ENCODE measurements around the gene XRCC1. TPM values are rescaled to one million over a fixed set of nuclear protein-coding genes. Genes with fewer than 3 reads are reported as not detected.

XRCC1 gene
- total and polyA plus RNA-seq, 2 donors from 2014 or later = 19.3 to 24.5 TPM

DNA sequence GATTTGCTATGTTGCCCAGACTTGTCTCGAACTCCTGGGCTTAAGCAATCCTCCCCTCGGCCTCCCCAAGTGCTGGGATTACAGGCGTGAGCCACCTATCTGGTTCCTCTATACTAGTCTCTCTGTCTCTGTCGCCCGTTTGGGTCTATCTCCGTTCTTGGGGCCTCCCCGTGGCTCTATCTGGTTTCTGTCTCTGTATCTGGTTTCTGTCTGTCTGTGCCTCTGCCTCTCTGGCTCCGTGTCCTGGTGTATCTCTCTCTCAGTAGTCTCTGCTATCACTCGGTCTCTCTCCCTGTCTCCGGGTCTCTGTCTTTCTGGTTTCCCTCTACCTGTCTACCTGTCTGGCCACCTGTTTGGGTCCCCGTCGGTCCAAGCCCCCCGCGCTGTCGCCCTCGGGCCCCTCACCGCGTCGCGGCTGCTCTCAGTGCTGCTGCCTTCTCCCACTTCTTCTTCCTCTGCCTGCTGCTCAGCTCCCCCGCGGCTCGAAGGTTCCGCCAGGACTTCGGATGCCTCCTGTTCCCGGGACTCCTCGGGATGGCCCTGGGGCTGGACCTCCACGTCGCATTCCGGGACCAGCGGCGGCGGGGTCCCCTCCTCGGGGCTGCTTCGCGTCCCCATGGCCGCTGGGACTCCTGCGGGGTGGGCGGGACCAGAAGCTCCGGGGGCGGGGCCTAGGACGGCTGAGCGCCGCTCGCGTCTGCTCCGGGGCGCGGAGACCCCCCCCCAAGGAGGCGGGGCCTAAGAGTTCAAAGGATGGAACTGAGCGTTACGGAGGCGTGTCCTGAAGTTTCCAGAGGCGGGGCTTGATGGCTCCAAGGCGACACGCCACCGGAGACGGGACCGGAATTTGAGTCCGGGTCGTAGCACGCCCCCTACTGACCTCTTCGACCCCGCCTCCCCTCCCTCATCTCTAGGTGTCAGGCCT is 71.6 kb downstream of the XRCC1 start:
- Histone ChIP-seq H3K4me1 (ENCODE audit: control insufficient read depth in 2 of 3, insufficient read depth in 2 of 3, low read depth in 1 of 3, low read length in 3 of 3) (peaks cover 0 to 16% (median 3%) of the 10 kb centered on the region in 3 donors), H3K36me3 (ENCODE audit: control insufficient read depth in 2 of 3, insufficient read depth in 3 of 3, low read length in 3 of 3) (peaks cover 2 to 6% (median 2%) of the 10 kb centered on the region in 3 donors), H3K27me3 (ENCODE audit: control insufficient read depth, insufficient read depth, low read length) (peaks cover 3% of the 10 kb centered on the region), H3K4me3 (ENCODE audit: low read length in 3 of 3) (peak overlapping the region; percentile 68 to 92 (median 87)), H3K9me3 (ENCODE audit: control insufficient read depth in 2 of 3, insufficient read depth in 1 of 3, low read length in 3 of 3) (no peaks in the 10 kb centered on the region), H3K27ac (ENCODE audit: low read depth in 2 of 2, low read length in 2 of 2) (peak overlapping the region; percentile 72 to 90), H3K9ac (ENCODE audit: low read length in 3 of 3) (peak overlapping the region; percentile 47 to 96 (median 94))
- DNase-seq (peak; percentile 97 to 99 (median 98)), FAIRE-seq (no peak)
- intact Hi-C loops (cut with DNase I) = no loop called here
- no peak for TF ChIP-seq CTCF (IDR thresholded peaks at IDR 0.05; ENCODE audit: borderline replicate concordance, extremely low read depth, insufficient read depth)

- DNase-seq (no peak), FAIRE-seq (no peak)
- intact Hi-C loops (cut with DNase I) = no loop called here
- peak overlapping the region in 1 of 3 donors; percentile 34 for H3K9ac ChIP-seq (ENCODE audit: low read length in 3 of 3)
- peaks cover 3% of the 10 kb centered on the region for H3K27me3 ChIP-seq (ENCODE audit: control insufficient read depth, insufficient read depth, low read length)
- no peak for TF ChIP-seq CTCF (IDR thresholded peaks at IDR 0.05; ENCODE audit: borderline replicate concordance, extremely low read depth, insufficient read depth)
- H3K27ac ChIP-seq (ENCODE audit: low read depth in 2 of 2, low read length in 2 of 2) = no peak overlapping the region
- H3K36me3 ChIP-seq (ENCODE audit: control insufficient read depth in 2 of 3, insufficient read depth in 3 of 3, low read length in 3 of 3) = no peaks in the 10 kb centered on the region
- peaks cover 0 to 16% (median 3%) of the 10 kb centered on the region in 3 donors for H3K4me1 ChIP-seq (ENCODE audit: control insufficient read depth in 2 of 3, insufficient read depth in 2 of 3, low read depth in 1 of 3, low read length in 3 of 3)
- no peaks in the 10 kb centered on the region for H3K9me3 ChIP-seq (ENCODE audit: control insufficient read depth in 2 of 3, insufficient read depth in 1 of 3, low read length in 3 of 3)
- H3K4me3 ChIP-seq (ENCODE audit: low read length in 3 of 3) = peak overlapping the region in 1 of 3 donors; percentile 92
Observed at GRCh38 chr19:43502419-43502976, 72.8 kb downstream of the XRCC1 start.

GRCh38 chr19:43501661-43502418 is 73.5 kb downstream of the XRCC1 start:
- FAIRE-seq (no peak), DNase-seq (peak in 4 of 5 donors; percentile 53 to 77 (median 68))
- H3K9ac ChIP-seq (ENCODE audit: low read length in 3 of 3) = no peak overlapping the region
- H3K27ac ChIP-seq (ENCODE audit: low read depth in 2 of 2, low read length in 2 of 2) = no peak overlapping the region
- no peaks in the 10 kb centered on the region for H3K9me3 ChIP-seq (ENCODE audit: control insufficient read depth in 2 of 3, insufficient read depth in 1 of 3, low read length in 3 of 3)
- intact Hi-C loops (cut with DNase I) = no loop called here
- peaks cover 0 to 16% (median 3%) of the 10 kb centered on the region in 3 donors for H3K4me1 ChIP-seq (ENCODE audit: control insufficient read depth in 2 of 3, insufficient read depth in 2 of 3, low read depth in 1 of 3, low read length in 3 of 3)
- no peak for TF ChIP-seq CTCF (IDR thresholded peaks at IDR 0.05; ENCODE audit: borderline replicate concordance, extremely low read depth, insufficient read depth)
- H3K27me3 ChIP-seq (ENCODE audit: control insufficient read depth, insufficient read depth, low read length) = peaks cover 3% of the 10 kb centered on the region
- peak overlapping the region in 1 of 3 donors; percentile 4 for H3K4me3 ChIP-seq (ENCODE audit: low read length in 3 of 3)
- no peaks in the 10 kb centered on the region for H3K36me3 ChIP-seq (ENCODE audit: control insufficient read depth in 2 of 3, insufficient read depth in 3 of 3, low read length in 3 of 3)

All from kidney (tissue), 14 donors.